Ectodermal cell (in vitro differentiated cells): ENCODE results near the gene SUPT5H.
"Not testable (repeated sequence)": the region's sequence is repeated elsewhere in the genome, so short reads cannot be mapped to it uniquely, and the experiment has no call there.

Source experiments
- H3K27ac ChIP-seq: 2 replicates; pipeline ENCODE4 v1.7.0; 2013; ENCODE audit warnings: mild to moderate bottlenecking, low read depth, low read length; ENCODE audit not compliant: insufficient read depth, poor library complexity, severe bottlenecking
- H3K27me3 ChIP-seq: 2 replicates; pipeline ENCODE4 v1.7.0; 2013; ENCODE audit warnings: mild to moderate bottlenecking, low read length; ENCODE audit not compliant: insufficient read depth, control insufficient read depth, poor library complexity, severe bottlenecking
- H3K36me3 ChIP-seq: one replicate; pipeline ENCODE4 v1.7.0; 2013; ENCODE audit warnings: low read length; ENCODE audit not compliant: control insufficient read depth, insufficient read depth
- H3K4me1 ChIP-seq: one replicate; pipeline ENCODE4 v1.7.0; 2013; ENCODE audit warnings: low read length; ENCODE audit not compliant: control insufficient read depth, insufficient read depth
- H3K4me3 ChIP-seq: 2 replicates; pipeline ENCODE4 v1.7.0; 2013; ENCODE audit warnings: low read depth, low read length, control low read depth; ENCODE audit not compliant: insufficient read depth
- H3K9me3 ChIP-seq: 2 replicates; pipeline ENCODE4 v1.7.0; 2013; ENCODE audit warnings: mild to moderate bottlenecking, low read length, moderate library complexity; ENCODE audit not compliant: control insufficient read depth
- WGBS, 2 experiments: methylation state at CpG; one replicate each; pipeline ENCODE4 v1.1.7; 2013; ENCODE audit warnings: missing lambda C conversion rate in 2 of 2; 5-methylcytosine and 5-hydroxymethylcytosine counted together

SUPT5H gene

GRCh38 chr19:39469036-39469435, 23.7 kb downstream of the SUPT5H start:
- H3K4me1 ChIP-seq: no peaks in the 10 kb centered on the region
- WGBS, 2 experiments: 92 to 94% methylated on average over 11 of the region's 11 CpGs
- H3K4me3 ChIP-seq: no peak overlapping the region
- H3K36me3 ChIP-seq: peaks cover 63% of the 10 kb centered on the region
- no peaks in the 10 kb centered on the region for H3K27me3 ChIP-seq
- no peak overlapping the region for H3K27ac ChIP-seq
- no peaks in the 10 kb centered on the region for H3K9me3 ChIP-seq

GRCh38 chr19:39469567-39469966, 24.2 kb downstream of the SUPT5H start:
- Histone ChIP-seq H3K9me3 (no peaks in the 10 kb centered on the region), H3K27ac (no peak overlapping the region), H3K4me3 (no peak overlapping the region), H3K27me3 (no peaks in the 10 kb centered on the region), H3K36me3 (peaks cover 66% of the 10 kb centered on the region), H3K4me1 (no peaks in the 10 kb centered on the region)
- WGBS, 2 experiments: 86 to 87% methylated on average over 6 of the region's 6 CpGs

GRCh38 chr19:39470724-39471339, 25.4 kb downstream of the SUPT5H start:
- H3K9me3 ChIP-seq: no peaks in the 10 kb centered on the region
- H3K36me3 ChIP-seq: peaks cover 65% of the 10 kb centered on the region
- H3K27me3 ChIP-seq: no peaks in the 10 kb centered on the region
- no peak overlapping the region for H3K27ac ChIP-seq
- no peak overlapping the region for H3K4me3 ChIP-seq
- H3K4me1 ChIP-seq: no peaks in the 10 kb centered on the region
- WGBS, 2 experiments: 90 to 98% methylated on average over 7 of the region's 7 CpGs

- WGBS, 2 experiments: 96 to 98% methylated on average over 8 of the region's 8 CpGs
- Histone ChIP-seq H3K4me1 (no peaks in the 10 kb centered on the region), H3K27me3 (no peaks in the 10 kb centered on the region), H3K9me3 (no peaks in the 10 kb centered on the region), H3K27ac (no peak overlapping the region), H3K4me3 (no peak overlapping the region), H3K36me3 (peaks cover 66% of the 10 kb centered on the region)
Measured at GRCh38 chr19:39471756-39472536, 26.6 kb downstream of the SUPT5H start.

GRCh38 chr19:39472746-39473442, 27.5 kb downstream of the SUPT5H start:
- no peak overlapping the region for H3K4me3 ChIP-seq

GRCh38 chr19:39473443-39473960, 28.1 kb downstream of the SUPT5H start:
- Histone ChIP-seq H3K27ac (no peak overlapping the region), H3K27me3 (no peaks in the 10 kb centered on the region), H3K36me3 (peaks cover 56% of the 10 kb centered on the region), H3K4me1 (no peaks in the 10 kb centered on the region), H3K4me3 (no peak overlapping the region), H3K9me3 (no peaks in the 10 kb centered on the region)
- 94 to 95% methylated on average over 11 of the region's 11 CpGs for WGBS, 2 experiments

More at GRCh38 chr19:39472746-39473442, 27.5 kb downstream of the SUPT5H start:
- Histone ChIP-seq H3K27me3 (no peaks in the 10 kb centered on the region), H3K36me3 (peaks cover 59% of the 10 kb centered on the region), H3K27ac (no peak overlapping the region), H3K9me3 (no peaks in the 10 kb centered on the region), H3K4me1 (no peaks in the 10 kb centered on the region)
- 95 to 96% methylated on average over 32 of the region's 32 CpGs for WGBS, 2 experiments

GRCh38 chr19:39474139-39474620, 28.8 kb downstream of the SUPT5H start:
- WGBS, 2 experiments: 66% methylated on average over 9 of the region's 9 CpGs
- Histone ChIP-seq H3K27ac (no peak overlapping the region), H3K4me3 (no peak overlapping the region), H3K27me3 (no peaks in the 10 kb centered on the region), H3K9me3 (no peaks in the 10 kb centered on the region), H3K36me3 (peaks cover 53% of the 10 kb centered on the region), H3K4me1 (no peaks in the 10 kb centered on the region)

- Histone ChIP-seq H3K27me3 (no peaks in the 10 kb centered on the region), H3K27ac (no peak overlapping the region), H3K4me1 (no peaks in the 10 kb centered on the region), H3K36me3 (peaks cover 39% of the 10 kb centered on the region), H3K4me3 (no peak overlapping the region), H3K9me3 (no peaks in the 10 kb centered on the region)
- WGBS, 2 experiments: 97 to 99% methylated on average over 2 of the region's 2 CpGs
Measured at GRCh38 chr19:39475748-39476147, 30.4 kb downstream of the SUPT5H start.

- H3K27me3 ChIP-seq, H3K9me3 ChIP-seq, H3K27ac ChIP-seq, H3K4me3 ChIP-seq, H3K4me1 ChIP-seq: not testable (repeated sequence)
- H3K36me3 ChIP-seq: peaks cover 21% of the 10 kb centered on the region
- 87% methylated on average over 11 of the region's 11 CpGs for WGBS, 2 experiments
Measured at GRCh38 chr19:39479319-39479801, 34.0 kb downstream of the SUPT5H start.

GRCh38 chr19:39479916-39480315, 34.5 kb downstream of the SUPT5H start:
- Histone ChIP-seq H3K9me3 (no peaks in the 10 kb centered on the region), H3K27ac (no peak overlapping the region), H3K36me3 (peaks cover 16% of the 10 kb centered on the region), H3K4me1 (peaks cover 6% of the 10 kb centered on the region), H3K4me3 (peak overlapping the region; percentile 88), H3K27me3 (no peaks in the 10 kb centered on the region)
- WGBS, 2 experiments: 77 to 82% methylated on average over 10 of the region's 10 CpGs
